Islet precursor cell (in vitro differentiated cells): ENCODE measurements around the gene RYR3.

Experiments
- DNase-seq: peaks from one replicate; pipeline ENCODE4 v3.0.0-alpha.2; 2018

RYR3 gene

DNA sequence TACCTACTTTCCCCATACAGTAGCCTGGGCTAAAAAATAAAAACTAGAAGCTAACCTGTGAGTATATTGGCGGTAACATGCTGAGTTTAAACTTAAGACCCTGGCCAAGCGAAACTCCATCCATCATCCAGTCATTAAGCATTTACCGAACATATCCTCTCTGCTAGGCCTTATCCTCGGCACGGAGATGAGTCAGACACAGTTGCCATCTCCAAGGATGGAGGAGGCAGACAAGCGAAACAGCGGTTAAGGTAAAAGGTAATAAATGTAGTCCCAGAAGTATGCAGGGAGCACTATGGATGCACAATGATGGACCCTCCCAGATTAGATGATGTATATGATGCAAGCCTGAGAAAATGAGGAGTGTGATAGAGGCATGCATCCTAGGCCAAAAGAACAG, 143.6 kb downstream of the RYR3 start:
- no peak for DNase-seq

DNA sequence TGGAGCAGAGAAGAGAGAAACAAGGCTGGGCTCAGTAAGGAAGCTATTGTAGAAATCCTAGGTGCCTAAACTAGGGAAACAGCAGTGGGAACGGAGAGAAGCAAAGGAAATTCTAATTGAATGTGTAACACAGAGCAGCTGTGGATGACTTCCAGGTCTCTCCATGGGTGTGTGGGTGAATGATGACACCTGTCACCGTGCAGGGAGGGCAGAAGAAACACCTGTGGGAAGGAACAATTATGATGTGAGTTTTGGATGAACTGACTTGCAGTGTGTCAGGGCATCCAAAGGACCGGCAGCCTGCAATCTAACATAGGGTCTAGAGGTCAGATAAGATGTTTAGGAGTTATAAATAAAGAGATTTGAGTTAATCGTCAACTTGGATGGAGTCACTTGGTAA, 144.2 kb downstream of the RYR3 start:
- DNase-seq: no peak

DNA sequence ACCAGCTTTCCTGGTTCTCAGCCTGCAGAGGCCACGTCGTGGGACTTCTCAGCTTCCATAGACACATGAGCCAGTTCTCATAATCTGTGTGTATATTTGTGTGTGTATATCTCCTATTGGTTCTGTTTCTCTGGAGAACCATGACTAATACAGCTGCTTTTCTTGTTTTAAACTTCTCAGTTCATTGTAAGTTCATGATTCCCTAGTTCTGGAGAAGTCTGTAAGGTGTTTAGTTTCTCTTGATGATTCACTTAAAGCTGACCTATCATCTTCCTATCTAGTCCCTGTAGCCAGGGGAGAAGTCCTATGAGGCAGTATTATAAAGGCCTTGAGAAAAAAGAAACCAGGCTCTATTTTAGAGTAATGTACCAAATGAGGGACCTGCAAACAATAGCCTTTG, 147.7 kb downstream of the RYR3 start:
- no peak for DNase-seq

DNA sequence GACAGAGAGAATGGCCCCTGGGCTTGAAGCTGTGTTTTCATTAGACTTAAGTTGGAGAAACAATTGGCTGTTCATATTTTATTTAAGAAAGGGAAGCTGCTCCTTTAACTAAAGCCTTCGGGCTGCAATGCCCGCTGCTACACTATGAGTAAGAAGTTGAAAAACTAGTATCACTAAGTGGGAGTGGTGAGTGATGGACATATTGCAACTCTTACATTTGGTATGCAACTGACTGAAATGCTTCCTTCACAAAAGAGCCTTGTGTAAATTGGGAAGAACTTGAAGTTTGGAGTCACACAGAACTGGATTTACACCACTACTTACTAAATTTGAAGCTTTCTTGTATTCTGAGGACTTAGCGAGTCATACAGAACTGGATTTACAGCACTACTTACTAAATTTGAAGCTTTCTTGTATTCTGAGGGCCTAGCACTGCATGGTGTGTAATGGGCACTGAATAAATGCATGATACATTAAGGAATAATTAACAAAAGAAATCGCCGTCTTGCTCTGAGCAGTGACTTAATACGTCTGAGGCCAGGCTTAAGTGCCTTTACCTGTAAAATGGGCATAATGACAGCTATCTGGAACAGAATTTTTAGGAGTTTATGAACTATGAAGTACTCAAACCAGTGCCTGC, 149.5 kb downstream of the RYR3 start:
- DNase-seq: no peak

DNA sequence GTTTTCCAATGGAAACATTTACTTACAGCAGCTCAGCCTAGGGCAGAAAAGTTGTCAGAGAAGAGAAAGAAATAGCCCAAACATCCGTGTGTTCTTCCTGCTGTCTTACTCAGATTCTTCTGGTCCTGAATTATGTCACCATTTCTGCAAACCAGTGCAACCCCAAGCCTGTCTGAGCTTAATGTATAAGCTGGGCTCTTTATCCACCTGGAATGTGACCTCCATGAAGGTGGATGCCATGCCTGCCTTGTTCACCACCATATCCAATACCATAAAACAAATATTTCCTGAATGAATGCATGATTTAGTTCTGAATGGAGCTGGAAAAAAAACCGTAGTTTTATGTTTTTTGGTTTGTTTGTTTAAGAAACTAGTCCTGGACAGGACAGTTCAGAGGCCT, 150.9 kb downstream of the RYR3 start:
- no peak for DNase-seq

DNA sequence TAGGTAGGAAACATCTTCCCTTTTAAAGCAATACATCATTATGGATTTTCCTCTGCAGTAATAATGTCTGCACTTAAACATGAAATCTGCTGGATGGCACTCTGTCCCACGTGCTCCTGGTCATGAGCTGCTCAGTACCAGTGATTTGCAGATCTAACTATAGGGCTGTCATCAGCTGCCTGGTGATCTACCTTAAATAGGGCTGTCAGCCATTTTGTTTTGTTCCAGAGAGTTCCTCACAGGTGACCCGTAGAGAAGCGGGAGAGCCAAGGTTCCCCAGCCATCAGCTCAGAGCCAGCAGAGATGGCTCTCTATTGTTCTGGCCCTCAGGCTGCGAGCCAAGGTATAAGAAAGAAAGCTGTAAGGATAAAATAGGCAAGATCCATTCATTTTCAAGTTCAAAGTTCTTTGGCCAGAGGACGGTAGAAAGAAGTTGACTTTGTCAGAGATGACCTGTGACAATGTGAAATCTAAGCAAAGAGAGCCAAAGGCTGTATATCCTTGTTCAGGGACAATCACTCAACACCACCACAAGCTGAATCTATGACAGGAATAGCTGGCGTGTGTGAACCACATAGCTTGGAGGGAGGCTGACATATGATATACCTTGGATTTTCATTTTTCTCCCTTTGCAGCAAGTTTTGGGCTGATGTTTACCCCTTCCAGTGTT, 156.5 kb downstream of the RYR3 start:
- DNase-seq: no peak

DNA sequence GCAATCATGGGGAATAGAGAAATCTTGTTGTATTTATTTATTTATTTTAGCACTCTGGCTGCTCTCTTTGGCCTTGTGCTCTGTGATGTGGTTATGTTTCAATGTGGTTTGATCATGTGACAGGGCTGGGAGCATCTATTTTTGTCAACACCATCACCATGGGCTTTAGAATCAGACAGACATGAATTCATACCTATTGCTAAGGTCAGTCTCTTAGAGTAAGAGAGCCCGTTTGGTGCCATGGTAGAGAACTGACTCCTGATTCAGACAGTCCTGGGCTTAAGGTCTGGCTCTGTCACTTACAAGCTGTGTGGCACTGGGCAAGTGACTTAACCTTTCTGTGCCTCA, 157.0 kb downstream of the RYR3 start:
- no peak for DNase-seq

DNA sequence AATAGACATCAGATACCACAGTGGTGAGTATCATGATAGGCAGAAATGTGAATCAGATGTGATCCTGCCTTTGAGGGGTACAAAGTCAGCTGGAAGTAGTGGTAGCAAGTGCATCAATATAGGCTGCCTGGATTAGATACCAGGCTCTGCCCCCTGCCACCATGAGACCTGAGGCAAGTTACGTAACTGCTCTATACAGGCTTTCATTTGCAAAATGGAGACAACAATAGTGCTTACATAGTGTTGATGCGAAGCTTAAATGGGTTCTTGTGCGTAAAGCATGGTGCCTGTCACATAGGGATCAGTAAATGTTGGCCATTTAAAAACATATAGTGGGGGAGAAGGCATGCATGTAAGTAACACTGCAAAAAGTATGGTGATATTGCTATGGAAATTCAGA, 158.0 kb downstream of the RYR3 start:
- DNase-seq: no peak

DNA sequence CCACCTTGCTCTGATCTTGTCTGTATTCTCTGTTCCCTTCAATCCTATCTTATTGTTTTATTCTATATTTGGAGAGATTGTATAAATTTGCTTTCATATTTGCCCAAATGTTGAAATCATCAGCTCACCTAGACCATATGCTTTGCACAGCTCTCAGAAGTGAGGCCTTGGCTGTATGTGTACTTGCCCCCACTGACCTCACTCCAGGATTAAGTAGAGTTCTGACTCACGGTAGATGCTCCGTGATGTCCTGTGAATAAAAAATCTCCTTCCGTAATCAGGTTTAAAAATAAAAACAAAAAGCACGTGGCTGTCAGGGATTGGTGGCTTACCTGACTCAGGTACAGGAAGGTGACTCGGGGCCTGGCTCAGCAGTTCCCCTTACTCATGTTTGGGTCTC, 162.2 kb downstream of the RYR3 start:
- no peak for DNase-seq

DNA sequence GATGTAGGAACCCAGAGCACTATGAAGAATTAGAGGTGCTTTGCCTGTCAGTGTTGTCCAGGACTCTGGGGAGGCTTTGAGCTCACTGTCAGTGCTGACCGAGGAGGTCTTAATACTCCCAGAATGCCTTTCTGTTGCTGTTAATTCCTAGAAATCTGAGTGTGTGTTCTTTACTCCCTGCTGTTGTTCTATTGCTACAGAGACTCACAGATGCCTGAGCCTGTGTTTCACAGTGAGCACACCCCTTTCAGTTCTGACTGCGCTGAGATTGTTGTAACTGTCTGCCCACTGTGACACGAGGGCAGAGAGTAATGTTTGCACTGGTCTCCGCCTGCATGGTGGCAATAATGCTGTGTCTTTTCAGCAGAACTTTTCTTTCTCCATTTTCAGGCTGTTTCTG, 162.9 kb downstream of the RYR3 start:
- no peak for DNase-seq

DNA sequence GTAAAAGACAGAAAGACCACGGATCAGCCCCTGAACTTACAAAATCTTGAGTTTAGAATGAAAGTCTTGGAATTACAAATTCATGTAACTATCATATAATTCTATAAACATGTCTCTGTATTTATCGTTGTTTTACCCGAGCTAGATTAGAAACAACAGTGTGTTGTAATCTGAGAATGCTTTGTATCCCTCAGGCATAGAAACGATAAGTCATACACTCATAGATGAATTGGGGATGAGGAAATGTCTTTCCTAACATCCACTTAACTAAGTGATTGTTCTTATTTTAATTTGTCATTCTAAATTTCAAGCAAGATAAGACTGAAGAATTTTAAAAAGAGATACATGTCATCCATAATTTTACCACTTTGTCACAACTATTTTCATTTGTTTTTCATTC, 165.3 kb downstream of the RYR3 start:
- no peak for DNase-seq

DNA sequence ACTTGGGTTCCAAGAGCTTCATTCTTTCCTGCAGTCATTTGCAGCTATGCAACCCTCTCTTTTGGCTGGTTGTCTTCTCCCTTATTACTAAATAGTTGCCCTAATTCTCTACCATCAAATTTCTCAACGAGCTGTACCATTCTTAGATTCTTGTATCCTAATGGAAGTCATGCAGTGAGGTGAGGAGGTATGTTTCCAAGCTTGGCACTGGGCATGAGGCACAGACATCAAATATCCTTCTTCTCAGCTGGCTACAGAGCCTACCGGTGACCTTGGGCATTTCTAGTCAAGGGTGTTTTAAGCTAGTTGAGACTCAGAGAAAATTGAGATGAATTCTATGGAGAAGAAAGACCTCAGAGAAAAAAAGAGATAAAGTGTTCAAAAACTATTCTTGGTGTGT, 166.1 kb downstream of the RYR3 start:
- no peak for DNase-seq

DNA sequence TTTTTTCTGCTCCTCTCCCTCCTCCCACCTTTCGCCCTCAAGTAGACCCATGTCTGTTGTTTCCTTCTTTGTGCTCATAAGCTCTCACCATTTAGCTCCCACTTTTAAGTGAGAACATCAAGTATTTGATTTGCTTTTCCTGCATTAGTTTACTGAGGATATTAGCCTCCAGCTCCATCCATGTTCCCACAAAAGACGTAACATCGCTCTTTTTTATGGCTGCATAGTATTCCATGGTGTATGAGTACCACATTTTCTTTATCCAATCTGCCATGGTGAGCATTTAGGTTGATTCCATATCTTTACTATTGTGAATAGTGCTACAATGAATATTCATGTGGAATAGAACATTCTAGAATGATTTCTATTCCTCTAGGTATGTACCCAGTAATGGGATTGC, 178.6 kb downstream of the RYR3 start:
- DNase-seq: no peak

DNA sequence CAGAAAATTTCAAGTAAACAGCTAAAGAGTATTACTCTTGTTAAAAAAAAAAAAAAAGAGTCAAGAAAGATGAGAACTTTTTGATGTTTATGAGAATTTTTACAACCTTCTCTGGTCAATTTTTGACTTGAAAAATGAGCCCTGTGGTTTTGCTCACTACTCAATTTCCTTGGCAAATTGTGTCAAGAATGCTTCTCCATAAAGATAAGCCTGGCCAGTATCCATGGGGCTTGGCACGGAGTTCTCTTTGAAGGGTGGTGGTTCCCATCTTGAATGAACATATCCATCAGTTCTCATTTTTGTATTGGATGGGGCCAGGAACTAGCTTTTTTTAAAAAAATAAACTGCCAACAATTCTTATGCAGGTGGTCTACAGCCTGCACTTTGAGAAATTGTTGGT, 179.9 kb downstream of the RYR3 start:
- no peak for DNase-seq

DNA sequence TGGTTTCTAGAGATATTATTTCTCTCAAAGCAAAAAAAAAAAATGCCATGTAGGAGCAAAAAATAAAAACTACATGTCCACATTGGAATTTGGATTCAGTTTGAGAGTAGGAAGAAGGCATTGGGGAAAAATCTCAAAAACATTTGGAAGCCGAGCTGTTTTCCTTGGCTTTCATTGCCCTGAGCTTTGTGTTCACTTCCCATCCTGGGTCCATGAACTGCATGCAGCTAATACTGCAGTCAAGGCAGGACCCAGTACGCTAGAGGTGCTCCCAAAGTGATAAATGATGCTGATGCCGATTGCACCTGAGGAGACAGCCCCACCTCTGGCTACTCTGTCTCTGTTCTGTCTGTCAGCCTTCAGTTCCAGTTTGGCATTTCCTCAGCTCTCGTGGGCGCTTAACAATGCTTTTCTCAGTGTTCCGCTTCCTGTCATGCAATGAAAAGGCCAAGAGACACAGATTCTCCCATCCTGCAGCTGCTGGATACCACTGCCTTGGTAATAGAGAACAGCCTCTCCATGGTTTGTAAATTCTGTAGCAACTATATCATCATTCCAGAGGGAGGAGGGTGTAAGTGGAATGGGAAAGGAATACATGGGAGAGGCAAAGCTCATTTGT, 181.8 kb downstream of the RYR3 start:
- DNase-seq: no peak

DNA sequence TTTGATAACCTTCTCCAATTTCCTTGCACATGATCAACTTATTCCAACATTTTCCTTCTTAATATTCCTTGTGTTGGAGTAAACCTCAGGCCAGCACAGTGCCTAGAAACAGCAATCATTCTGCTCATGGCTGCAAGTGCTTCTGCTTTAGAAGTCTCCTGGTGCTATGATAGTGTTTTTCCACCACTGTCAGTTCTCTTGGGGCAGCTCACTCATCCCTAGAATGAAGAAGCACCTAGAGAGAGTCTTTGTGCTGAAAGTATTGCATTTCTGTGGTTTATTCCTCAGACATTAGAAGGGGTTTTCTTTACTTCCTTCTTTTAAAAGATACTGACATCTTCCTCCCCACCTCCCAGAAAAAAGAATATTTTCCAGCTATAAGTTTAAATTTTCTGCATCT, 183.5 kb downstream of the RYR3 start:
- DNase-seq: no peak

DNA sequence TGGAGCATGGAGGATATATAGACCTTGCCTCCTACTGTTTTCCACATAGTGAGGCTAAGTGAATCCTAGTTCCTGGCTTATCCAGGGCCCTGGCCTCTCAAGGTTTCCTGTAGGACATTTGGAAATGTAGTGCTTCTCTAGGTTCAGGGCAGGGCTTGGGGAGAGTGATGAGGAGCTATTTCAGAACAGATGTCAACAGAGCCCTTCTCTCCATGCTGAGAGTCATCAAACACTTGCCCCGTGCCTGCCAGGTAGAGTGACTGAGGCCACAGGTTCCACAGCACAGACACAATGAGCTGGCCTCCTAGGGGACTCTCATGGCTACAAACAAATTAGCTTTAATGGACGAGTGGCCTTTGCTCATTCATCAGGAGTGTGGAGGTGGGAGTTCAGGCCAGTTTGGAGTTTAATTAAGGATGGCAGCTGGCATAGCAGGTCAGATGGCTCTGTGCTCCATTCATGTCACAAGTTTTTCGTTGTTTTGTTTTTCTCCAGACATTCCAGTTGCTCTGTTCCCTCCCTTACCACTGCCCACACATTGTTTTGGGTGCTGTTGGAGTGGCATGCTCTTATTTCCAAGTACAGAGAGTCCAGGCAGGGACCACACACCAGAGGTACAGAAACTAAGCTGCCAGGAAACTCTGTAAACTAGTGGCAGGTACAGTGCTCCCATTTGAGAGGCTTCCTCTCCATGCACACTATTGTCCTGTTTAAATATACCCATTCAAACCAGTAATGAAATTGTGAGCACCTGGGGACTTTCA, 189.8 kb downstream of the RYR3 start:
- no peak for DNase-seq

DNA sequence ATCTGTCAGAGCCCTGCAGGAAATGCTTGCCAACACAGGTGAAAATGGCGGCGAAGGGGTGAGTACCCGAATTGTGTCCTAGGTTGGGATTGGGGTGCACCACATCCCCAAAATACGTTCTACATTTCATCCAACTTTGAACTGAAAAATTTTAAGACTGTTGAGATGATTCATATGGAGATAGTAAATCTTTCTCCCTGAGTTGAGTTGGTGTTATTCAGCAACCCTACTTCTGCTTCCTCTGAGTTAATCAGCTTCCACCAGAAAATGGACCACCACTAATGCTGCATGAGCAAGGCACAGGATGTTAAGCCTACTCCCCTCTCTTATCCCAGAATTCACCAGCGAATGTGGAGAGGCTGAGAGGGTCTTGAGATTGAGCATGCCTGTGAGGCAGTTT, 192.9 kb downstream of the RYR3 start:
- DNase-seq: no peak

DNA sequence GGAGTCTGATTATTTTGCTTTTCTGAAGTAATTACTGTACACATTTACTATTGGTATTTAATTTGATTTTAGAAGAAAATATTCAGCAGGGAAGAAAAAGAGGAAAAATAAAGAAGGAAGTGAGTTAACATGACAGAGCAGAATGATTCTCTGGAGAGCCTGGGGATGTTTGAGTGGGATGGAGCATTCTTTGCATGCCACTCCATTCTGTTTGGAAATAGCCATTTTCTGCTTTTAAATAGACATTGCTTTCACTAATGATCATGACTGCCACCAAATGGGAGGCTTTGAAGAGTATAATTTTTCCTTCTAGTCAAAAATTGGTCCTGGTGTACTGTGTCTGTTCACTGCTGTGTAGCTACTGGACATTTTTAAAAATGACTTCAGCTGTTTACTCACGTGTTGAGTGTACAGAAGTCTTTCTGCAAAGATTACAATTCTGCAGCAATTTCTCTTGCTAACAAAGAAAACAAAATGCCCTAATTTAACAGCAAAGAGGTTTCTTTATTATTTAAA, 196.1 kb downstream of the RYR3 start:
- no peak for DNase-seq

DNA sequence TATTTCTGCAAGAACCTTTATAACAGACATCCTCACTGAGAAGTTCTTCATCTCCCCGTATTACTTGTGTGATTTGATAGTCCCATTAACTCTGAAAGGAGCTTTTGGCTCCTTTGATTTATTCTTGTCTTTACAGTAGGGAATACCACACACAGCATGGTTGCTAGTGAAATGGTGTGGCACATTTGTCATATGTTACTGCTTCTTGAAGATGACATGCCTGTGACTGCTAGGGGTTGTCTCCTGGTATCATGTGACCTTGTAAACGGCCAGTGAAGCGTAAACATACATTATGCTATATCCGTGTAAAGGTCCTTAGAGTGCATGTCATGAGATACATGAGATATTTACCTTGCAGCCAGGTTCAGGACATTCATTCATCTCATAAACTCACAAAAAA, 197.9 kb downstream of the RYR3 start:
- DNase-seq: no peak

DNA sequence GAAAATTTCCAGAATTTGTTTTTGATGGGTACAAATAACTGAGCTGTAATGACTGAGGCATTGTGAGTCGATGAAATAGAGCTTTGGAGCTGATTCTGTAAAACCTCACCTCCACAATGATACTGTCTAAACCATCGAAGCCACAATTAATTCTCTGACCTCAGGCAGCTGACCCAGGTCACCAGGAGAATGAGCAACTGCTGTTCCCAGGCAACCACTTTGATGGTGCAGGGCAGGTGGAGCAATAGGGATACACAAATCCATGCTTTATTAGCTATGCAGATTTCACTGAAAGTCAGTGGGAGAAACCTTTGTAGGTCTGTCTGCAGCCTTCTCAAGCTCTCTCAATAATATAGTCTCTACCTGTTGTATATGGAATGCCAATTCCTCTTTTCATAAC, 204.4 kb downstream of the RYR3 start:
- no peak for DNase-seq

DNA sequence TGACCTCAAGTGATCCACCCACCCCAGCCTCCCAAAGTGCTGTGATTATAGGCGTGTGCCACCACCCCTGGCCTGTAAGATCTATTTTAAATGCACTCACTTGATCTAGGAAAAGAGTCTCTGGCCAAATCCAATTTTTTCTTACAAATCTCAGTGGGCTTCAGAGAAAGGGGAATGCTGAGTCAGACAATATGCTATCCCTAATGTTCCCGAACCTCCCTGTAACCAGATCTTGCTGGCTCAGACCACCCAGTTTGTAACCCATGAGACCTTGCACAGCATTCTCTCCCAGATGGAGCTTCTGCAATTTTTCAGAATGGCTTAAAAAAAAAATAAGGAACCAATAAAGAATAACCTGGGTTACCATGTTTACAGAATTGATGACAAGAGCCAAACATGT, 205.8 kb downstream of the RYR3 start:
- no peak for DNase-seq

DNA sequence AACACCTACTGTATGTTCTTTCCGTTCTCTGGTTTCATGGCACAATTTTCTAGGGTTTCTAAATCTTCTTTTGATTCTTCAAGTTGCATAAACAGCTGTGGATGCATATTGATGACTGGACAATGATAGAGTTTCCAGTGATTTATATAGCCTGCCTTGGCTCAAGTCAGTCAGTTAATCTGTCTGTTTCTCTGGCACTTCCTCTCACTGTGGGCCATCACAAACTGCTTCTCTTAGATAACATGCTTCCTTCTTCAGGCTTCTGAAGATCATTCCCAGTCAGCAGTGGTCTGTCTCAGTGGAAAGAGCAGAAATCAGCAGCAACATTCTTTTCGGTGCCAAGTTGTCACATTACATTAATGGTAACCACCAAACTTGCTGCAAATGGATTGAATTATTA, 207.2 kb downstream of the RYR3 start:
- no peak for DNase-seq

DNA sequence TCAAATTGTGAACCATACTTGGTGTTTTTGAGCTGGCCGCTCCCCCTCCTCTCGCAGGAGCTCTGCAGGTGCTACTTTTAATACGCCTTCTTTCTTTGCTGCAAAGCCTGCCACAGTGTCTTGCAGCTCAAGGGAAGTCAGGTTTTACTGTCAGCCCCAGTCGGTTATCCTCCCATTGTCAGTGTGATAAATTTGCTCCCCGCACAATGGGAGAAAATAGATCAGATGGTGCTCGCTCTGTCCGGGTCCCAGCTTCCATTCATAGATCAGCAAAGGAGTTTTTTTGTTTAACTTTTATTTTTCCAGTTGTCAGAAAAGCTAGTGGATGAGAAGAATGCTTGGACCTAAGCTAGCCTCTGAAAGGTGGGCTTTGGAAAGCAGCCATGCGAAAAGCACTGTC, 207.7 kb downstream of the RYR3 start:
- no peak for DNase-seq
